Endothelial cell of umbilical vein (primary cell): Measurements from ENCODE around the gene SMARCC2. TPM values are rescaled to one million over a fixed set of nuclear protein-coding genes. Genes with fewer than 3 reads are reported as not detected.
A peak's percentile ranks its signal among the peaks of the same experiment; 100 is the strongest.

Source experiments
- BruUV-seq: library from RNA; stranded (reverse); fragments of 400-500 nt; replicated peaks from 2 replicates; lab custom pipeline; 2021; lab: Mats Ljungman, UMichigan
- CTCF ChIA-PET: fragments of 300-600, 350-600 bp; sonication (Branson Sonifier 250); formaldehyde crosslinking; loops from one replicate; lab custom pipeline; 2021; ENCODE audit warnings: antibody characterized with exemption, inconsistent platforms; lab: Charles Lee
- POLR2A ChIA-PET: fragments of 300-600, 350-600 bp; sonication (Branson Sonifier 250); formaldehyde crosslinking; loops from one replicate; lab custom pipeline; 2021; ENCODE audit warnings: antibody characterized with exemption, inconsistent platforms; lab: Charles Lee
- DNase-seq: peaks from one replicate; pipeline ENCODE4 v3.0.0-alpha.2; 2011; ENCODE audit warnings: low read depth, low spot score
- FAIRE-seq: peaks from 2 replicates; lab custom pipeline; 2011; peaks lifted over from hg19 to GRCh38; lab: Jason Lieb, UNC
- H2AFZ ChIP-seq: 2 replicates; pipeline ENCODE4 v1.6.0; 2012; ENCODE audit warnings: low read depth, low read length, control low read depth, inconsistent platforms
- H3K27ac ChIP-seq: 2 replicates; pipeline ENCODE4 v1.5.1; 2011; ENCODE audit warnings: low read depth, mild to moderate bottlenecking, control low read depth, low read length, moderate library complexity; ENCODE audit not compliant: insufficient read depth
- H3K27me3 ChIP-seq, 2 experiments: 2 replicates each; pipeline versions ENCODE4 v1.6.0 to v1.6.1; 2011; ENCODE audit warnings: low read length in 2 of 2, mixed read lengths in 1 of 2; ENCODE audit not compliant: control insufficient read depth in 2 of 2, insufficient read depth in 2 of 2
- H3K36me3 ChIP-seq, 2 experiments: 2 replicates in 1 of 2; 3 replicates in 1 of 2; pipeline ENCODE4 v1.5.1; 2011; ENCODE audit warnings: low read length in 2 of 2, mild to moderate bottlenecking in 1 of 2, moderate library complexity in 1 of 2; ENCODE audit not compliant: control insufficient read depth in 2 of 2, insufficient read depth in 2 of 2; ENCODE audit errors: extremely low read depth in 1 of 2
- H3K4me1 ChIP-seq: 3 replicates; pipeline ENCODE4 v1.5.1; 2011; ENCODE audit warnings: mild to moderate bottlenecking, low read length; ENCODE audit not compliant: control insufficient read depth, insufficient read depth; ENCODE audit errors: extremely low read depth
- H3K4me2 ChIP-seq: 2 replicates; pipeline ENCODE4 v1.6.1; 2011; ENCODE audit warnings: low read length, control low read depth, mixed read lengths; ENCODE audit not compliant: insufficient read depth
- H3K4me3 ChIP-seq, 3 experiments: fragments of 200-600 bp in 1 of 3; sonication (generic), shearing (Covaris generic) in 1 of 3; replicated peaks in 1 of 3; 2 replicates each; pipeline ENCODE4 v1.5.1; 2011 to 2016; ENCODE audit warnings: control low read depth in 3 of 3, low read length in 3 of 3, mild to moderate bottlenecking in 2 of 3, inconsistent platforms in 1 of 3, low read depth in 1 of 3, moderate library complexity in 1 of 3; ENCODE audit not compliant: insufficient read depth in 1 of 3
- H3K79me2 ChIP-seq: 2 replicates; pipeline ENCODE4 v1.6.0; 2012; ENCODE audit warnings: low read length, inconsistent platforms; ENCODE audit not compliant: control insufficient read depth, insufficient read depth
- H3K9ac ChIP-seq: replicated peaks from 2 replicates; pipeline ENCODE3; 2011; ENCODE audit warnings: low read length, control low read depth; ENCODE audit not compliant: insufficient read depth; ENCODE audit errors: extremely low read depth
- H3K9me1 ChIP-seq: replicated peaks from 3 replicates; pipeline ENCODE4 v1.6.0; 2011; ENCODE audit warnings: mild to moderate bottlenecking, low read length; ENCODE audit not compliant: control insufficient read depth, insufficient read depth; ENCODE audit errors: extremely low read depth
- H3K9me3 ChIP-seq: replicated peaks from 2 replicates; pipeline ENCODE4 v1.5.1; 2012; ENCODE audit warnings: low read length, inconsistent platforms; ENCODE audit not compliant: control insufficient read depth, insufficient read depth
- H4K20me1 ChIP-seq: replicated peaks from 2 replicates; pipeline ENCODE3; 2011; ENCODE audit warnings: mild to moderate bottlenecking, low read length; ENCODE audit not compliant: control insufficient read depth, insufficient read depth; ENCODE audit errors: extremely low read depth
- FOS ChIP-seq: IDR thresholded peaks from 2 replicates; pipeline ENCODE4 v1.6.1; 2011; ENCODE audit warnings: mild to moderate bottlenecking, low read length, moderate library complexity, borderline replicate concordance; ENCODE audit not compliant: insufficient read depth
- GATA2 ChIP-seq: IDR thresholded peaks from 2 replicates; pipeline ENCODE4 v1.7.0; 2011; ENCODE audit warnings: low read depth, mild to moderate bottlenecking, moderate library complexity, mixed read lengths, low read length; ENCODE audit not compliant: insufficient read length, insufficient read depth
- POLR2A ChIP-seq: IDR thresholded peaks from 2 replicates; pipeline ENCODE4 v1.6.1; 2012; ENCODE audit warnings: low read depth, mild to moderate bottlenecking, control low read depth, low read length
- POLR2AphosphoS5 ChIP-seq: IDR thresholded peaks from 2 replicates; pipeline ENCODE4 v1.6.1; 2012; ENCODE audit warnings: low read depth, mild to moderate bottlenecking, control low read depth, low read length, moderate library complexity; ENCODE audit not compliant: insufficient read depth
- dilution Hi-C: fragments of 300-500 bp; cut with MboI; formaldehyde crosslinking; loops from one replicate; pipeline ENCODE4 v1.15.0; 2019; ENCODE audit warnings: low sequenced_read_pairs; ENCODE audit not compliant: extremely low pct_ligation_motif_present
- intact Hi-C: fragments of 100-400 bp; cut with micrococcal nuclease; formaldehyde crosslinking; loops from one replicate; pipeline ENCODE4 v1.10.0; 2022
- polyA plus RNA-seq, 4 experiments: library from polyadenylated mRNA; depleted of rRNA in 3 of 4; stranded (reverse) in 3 of 4; unstranded in 1 of 4; fragments of >200 nt; gene quantifications; 2 replicates each; pipeline versions ENCODE4 v1.2.1 to v1.2.3, GENCODE V29; 2011 to 2012; ENCODE audit warnings: missing spikeins in 1 of 4
- total RNA-seq: library from RNA; stranded (reverse); gene quantifications from 2 replicates; pipeline ENCODE4 v1.2.3, GENCODE V29; 2021

SMARCC2 gene
- total and polyA plus RNA-seq, 2 donors (not counting 3 experiments of a cell fraction or from before 2014, with no cell fraction given) = 51.9 to 121 TPM

GRCh38 chr12:56150563-56150962 is 38.7 kb downstream of the SMARCC2 start:
- Histone ChIP-seq H3K27ac (no peak overlapping the region), H4K20me1 (no peaks in the 10 kb centered on the region), H3K9ac (no peak overlapping the region), H3K36me3 (peaks cover 0 to 4% of the 10 kb centered on the region in 2 experiments), H3K9me3 (no peaks in the 10 kb centered on the region), H3K4me2 (no peak overlapping the region), H3K4me3 (no peak overlapping the region), H3K79me2 (peaks cover 4% of the 10 kb centered on the region), H2AFZ (no peak overlapping the region), H3K27me3 (no peaks in the 10 kb centered on the region), H3K4me1 (peaks cover 24% of the 10 kb centered on the region), H3K9me1 (no peaks in the 10 kb centered on the region)
- dilution Hi-C loops (no loop called here), intact Hi-C loops (no loop called here)
- DNase-seq (peak; percentile 44), FAIRE-seq (peak; percentile 75)
- no peak for TF ChIP-seq POLR2A
- TF ChIP-seq FOS = peak; percentile 20
- ChIA-PET POLR2A (no interaction called here), CTCF (interaction anchor here (0.9 to 1.8 kb wide), 3 partner anchors 24 to 39 kb away, joined by 3 to 5 read pairs (median 3); partner anchors contain the start of gene SMARCC2)
- no TSS peak for BruUV-seq

GRCh38 chr12:56146492-56147460 is 42.5 kb downstream of the SMARCC2 start:
- FAIRE-seq = peak; percentile 87
- peak overlapping the region; percentile 18 for H3K4me2 ChIP-seq
- no TSS peak for BruUV-seq
- peaks cover 32% of the 10 kb centered on the region for H3K4me1 ChIP-seq
- no peak overlapping the region for H3K9ac ChIP-seq
- ChIA-PET POLR2A (no interaction called here), CTCF (no interaction called here)
- no peak overlapping the region for H2AFZ ChIP-seq
- H3K79me2 ChIP-seq = no peaks in the 10 kb centered on the region
- DNase-seq = peak; percentile 82
- dilution Hi-C loops (no loop called here), intact Hi-C loops (no loop called here)
- H3K36me3 ChIP-seq = peaks cover 12 to 17% of the 10 kb centered on the region in 2 experiments
- TF ChIP-seq GATA2 = no peak
- TF ChIP-seq POLR2AphosphoS5 = peak; percentile 46
- peak; percentile 74 for TF ChIP-seq POLR2A
- TF ChIP-seq FOS = peak; percentile 10
- H3K9me1 ChIP-seq = no peaks in the 10 kb centered on the region
- H3K27ac ChIP-seq = no peak overlapping the region
- H3K4me3 ChIP-seq = no peak overlapping the region
- no peaks in the 10 kb centered on the region for H4K20me1 ChIP-seq
- H3K9me3 ChIP-seq = no peaks in the 10 kb centered on the region
- H3K27me3 ChIP-seq = no peaks in the 10 kb centered on the region
